K562 (cell line): ENCODE measurements around the gene CHPF2. TPM values are rescaled to one million over a fixed set of nuclear protein-coding genes. Genes with fewer than 3 reads are reported as not detected.

ENCODE experiments used
- ATAC-seq: fragments of 200-7000 bp; cut with Tn5 transposase; 3 replicates; pipeline ENCODE4 v1.9.1; 2020; ENCODE audit warnings: moderate library complexity
- BruUV-seq: library from RNA; stranded (reverse); fragments of 400-500 nt; replicated peaks from 2 replicates; lab custom pipeline; 2021; lab: Mats Ljungman, UMichigan
- CTCF ChIA-PET: fragments of 300-600 bp; formaldehyde crosslinking; extraction: SDS; loops from one replicate; lab custom pipeline; 2021; ENCODE audit warnings: low intra/inter-chr PET ratio; lab: Yijun Ruan, JAX
- POLR2A ChIA-PET: fragments of 300-600, 350-650 bp; sonication (Branson Sonifier 250); formaldehyde crosslinking; extraction: SDS; loops from one replicate; lab custom pipeline; 2021; ENCODE audit warnings: antibody characterized with exemption, inconsistent platforms; lab: Yijun Ruan, JAX
- DNase-seq, 4 experiments: peaks; one replicate each; pipeline versions ENCODE4 v3.0.0 to v3.0.0-alpha.2; 2011 to 2018; ENCODE audit warnings: low spot score in 3 of 4, mixed read lengths in 3 of 4; ENCODE audit errors: extremely low read depth in 1 of 4
- FAIRE-seq: peaks from 2 replicates; lab custom pipeline; 2011; peaks lifted over from hg19 to GRCh38; lab: Jason Lieb, UNC
- H2AFZ ChIP-seq: 2 replicates; pipeline ENCODE4 v1.6.0; 2011; ENCODE audit warnings: low read depth, low read length, control low read depth, inconsistent platforms
- H3K27ac ChIP-seq: fragments of 200-600 bp; 3 replicates; pipeline ENCODE4 v1.8.0; 2011; ENCODE audit warnings: low read depth, mild to moderate bottlenecking, control low read depth, inconsistent platforms, low read length, moderate library complexity, mixed read lengths; ENCODE audit errors: extremely low read depth
- H3K27me3 ChIP-seq, 2 experiments: fragments of 300-600 bp in 1 of 2; 2 replicates in 1 of 2; 3 replicates in 1 of 2; pipeline versions ENCODE4 v1.6.0 to v1.8.0; 2011; ENCODE audit warnings: inconsistent platforms in 2 of 2, low read length in 2 of 2, mild to moderate bottlenecking in 1 of 2, mixed read lengths in 1 of 2, moderate library complexity in 1 of 2; ENCODE audit not compliant: control insufficient read depth in 2 of 2, insufficient read depth in 2 of 2
- H3K36me3 ChIP-seq: fragments of 300-600 bp; 3 replicates; pipeline ENCODE4 v1.8.0; 2011; ENCODE audit warnings: mild to moderate bottlenecking, low read length, inconsistent platforms; ENCODE audit not compliant: control insufficient read depth, insufficient read depth
- H3K4me1 ChIP-seq, 2 experiments: fragments of 200-600 bp in 1 of 2; replicated peaks in 1 of 2; 2 replicates in 1 of 2; 3 replicates in 1 of 2; pipeline versions ENCODE4 v1.5.1 to v1.8.0; 2011; ENCODE audit warnings: inconsistent platforms in 2 of 2, low read length in 2 of 2, mild to moderate bottlenecking in 1 of 2, mixed read lengths in 1 of 2, moderate library complexity in 1 of 2; ENCODE audit not compliant: control insufficient read depth in 2 of 2, insufficient read depth in 2 of 2
- H3K4me2 ChIP-seq: 2 replicates; pipeline ENCODE4 v1.6.1; 2011; ENCODE audit warnings: low read length, control low read depth, inconsistent platforms, mixed read lengths; ENCODE audit not compliant: insufficient read depth
- H3K4me3 ChIP-seq: fragments of 200-600 bp; sonication (generic), shearing (Covaris generic); 2 replicates; pipeline ENCODE4 v1.5.1; 2016; ENCODE audit warnings: control low read depth, inconsistent platforms
- H3K79me2 ChIP-seq: fragments of 200-600 bp; 3 replicates; pipeline ENCODE4 v1.8.0; 2011; ENCODE audit warnings: low read length, inconsistent platforms; ENCODE audit not compliant: control insufficient read depth, insufficient read depth
- H3K9ac ChIP-seq, 2 experiments: 2 replicates each; pipeline versions ENCODE4 v1.6.0 to v1.6.1; 2011; ENCODE audit warnings: low read depth in 2 of 2, low read length in 2 of 2, control low read depth in 1 of 2, inconsistent platforms in 1 of 2, mild to moderate bottlenecking in 1 of 2, mixed read lengths in 1 of 2; ENCODE audit not compliant: insufficient read depth in 1 of 2
- H3K9me1 ChIP-seq: one replicate; pipeline ENCODE4 v1.6.0; 2011; ENCODE audit warnings: inconsistent platforms, mild to moderate bottlenecking, low read length, moderate library complexity; ENCODE audit not compliant: control insufficient read depth, insufficient read depth
- H3K9me3 ChIP-seq: replicated peaks from 2 replicates; pipeline ENCODE4 v1.5.1; 2011; ENCODE audit warnings: low read depth, low read length, inconsistent platforms; ENCODE audit not compliant: control insufficient read depth, insufficient read depth
- H4K20me1 ChIP-seq: replicated peaks from 2 replicates; pipeline ENCODE4 v1.6.1; 2011; ENCODE audit warnings: low read length, inconsistent platforms, mixed read lengths; ENCODE audit not compliant: control insufficient read depth, insufficient read depth
- ATF1 ChIP-seq, 2 experiments: fragments of 450-650 bp in 1 of 2; IDR thresholded peaks; 2 replicates each; pipeline ENCODE4 v1.6.1; 2016; ENCODE audit warnings: missing compliant biosample characterization in 1 of 2, missing genetic modification characterization in 1 of 2
- KDM2B ChIP-seq: fragments of 250-450 bp; sonication (Bioruptor Pico); IDR thresholded peaks from 2 replicates; pipeline ENCODE4 v1.8.0; 2021; ENCODE audit warnings: mild to moderate bottlenecking, moderate library complexity
- RBBP5 ChIP-seq: fragments of 200-600 bp; sonication (generic); IDR thresholded peaks from 2 replicates; pipeline ENCODE4 v1.6.1; 2012; ENCODE audit warnings: borderline replicate concordance, mild to moderate bottlenecking, low read length, control low read depth, inconsistent platforms; ENCODE audit not compliant: insufficient read depth, poor library complexity, severe bottlenecking
- ZC3H11A ChIP-seq: IDR thresholded peaks from 2 replicates; pipeline ENCODE4 v1.6.1; 2012; ENCODE audit warnings: low read depth, low read length, improper control_type of control experiment
- ZFX ChIP-seq: sonication (generic); formaldehyde crosslinking; IDR thresholded peaks from 2 replicates; pipeline ENCODE4 v1.8.0; 2022; ENCODE audit warnings: mild to moderate bottlenecking, missing genetic modification reagents, moderate library complexity
- WGBS: fragments of 100-300 bp; shearing (Covaris generic); methylation state at CpG from one replicate; pipeline ENCODE4 v1.1.6; 2016; ENCODE audit warnings: low coverage, mixed read lengths; ENCODE audit not compliant: insufficient coverage; ENCODE audit errors: missing lambda C conversion rate; 5-methylcytosine and 5-hydroxymethylcytosine counted together
- in situ Hi-C: fragments of 300-500 bp; cut with MboI; formaldehyde crosslinking; loops from 4 replicates; pipeline ENCODE4 v1.15.0; 2018; ENCODE audit warnings: inconsistent platforms, mixed read lengths
- intact Hi-C: fragments of 100-400 bp; cut with micrococcal nuclease; formaldehyde crosslinking; loops from 2 replicates; pipeline ENCODE4 v1.14.2; 2022
- polyA plus RNA-seq, 8 experiments: library from polyadenylated mRNA; depleted of rRNA in 4 of 8; stranded (reverse) in 5 of 8; unstranded in 3 of 8; fragments of >200 nt; fragmentation: Nextera tagmentation in 2 of 8; fragmentation: Illumina TruSeq in 1 of 8; extraction: Ambion mirVana in 2 of 8; extraction: Trizol in 1 of 8; gene quantifications; 2 replicates each; pipeline versions ENCODE4 v1.2.1 to v1.2.3, GENCODE V29; 2011 to 2014; ENCODE audit warnings: inconsistent platforms in 1 of 8, missing spikeins in 1 of 8
- total RNA-seq, 7 experiments: library from RNA; depleted of rRNA in 6 of 7; stranded (reverse); fragments of >200 nt in 6 of 7; fragmentation: Illumina TruSeq in 2 of 7; extraction: Trizol in 2 of 7; gene quantifications; 2 replicates each; pipeline versions ENCODE4 v1.2.1 to v1.2.3, GENCODE V29; 2011 to 2021; ENCODE audit warnings: low replicate concordance in 1 of 7
- TF ChIP-seq, protein P1 (sequence below), 2 experiments: fragments of 450-650 bp in 1 of 2; IDR thresholded peaks; 2 replicates each; pipeline ENCODE4 v1.6.1; 2011 to 2017; ENCODE audit warnings: low read depth in 2 of 2, antibody characterized with exemption in 1 of 2, borderline replicate concordance in 1 of 2, low read length in 1 of 2, mild to moderate bottlenecking in 1 of 2, mixed read lengths in 1 of 2; ENCODE audit not compliant: control insufficient read depth in 1 of 2

Gene CHPF2
- total and polyA plus RNA-seq, 9 of the 15 experiments (the other 6 are each of a cell fraction or from before 2014, with no cell fraction given) = 0.08 to 32.8 (median 10.5) TPM

DNA sequence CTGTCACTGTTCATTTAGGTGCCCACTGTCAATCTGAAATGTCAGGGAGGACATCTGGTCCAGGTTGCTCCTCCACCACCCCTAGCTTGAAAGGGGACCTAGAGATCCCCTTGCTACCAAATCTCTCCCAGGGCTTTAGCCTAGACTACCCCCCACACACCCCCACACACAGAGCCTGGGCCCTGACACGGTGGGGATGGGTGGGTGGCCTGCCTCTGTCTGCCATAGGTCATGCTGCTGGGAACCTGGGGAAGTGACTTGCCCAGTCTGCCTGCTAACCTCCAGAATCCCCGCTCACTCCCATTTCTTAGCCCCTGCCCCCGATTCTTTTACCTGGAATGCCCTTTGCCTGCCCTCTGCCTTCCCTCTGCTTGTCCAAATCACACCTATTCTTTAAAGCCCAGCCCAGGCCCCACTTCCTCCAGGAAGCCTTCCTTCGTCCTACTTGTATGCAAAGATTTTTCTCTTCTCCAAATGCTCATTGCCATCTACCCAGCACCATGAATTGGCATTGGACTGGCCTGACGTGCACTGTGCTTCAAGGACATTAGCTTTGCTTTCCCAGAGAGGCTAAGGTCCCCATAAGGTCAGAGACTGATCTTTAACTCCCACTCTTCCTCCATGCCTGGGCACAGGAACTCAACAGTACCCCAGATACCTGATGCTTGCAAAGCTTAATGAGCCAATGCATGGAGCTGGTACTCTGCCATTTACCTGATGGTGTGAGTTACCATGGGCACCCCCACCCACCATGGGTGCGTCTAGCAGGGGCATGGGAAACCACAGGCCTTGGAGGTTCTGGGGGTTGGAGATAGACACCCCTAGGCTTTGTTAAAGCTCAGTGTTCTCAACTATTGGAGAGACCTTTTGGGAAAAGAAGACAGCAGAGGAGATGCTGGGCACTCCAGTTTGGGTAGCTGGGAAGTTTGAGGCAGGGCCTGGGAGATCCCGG is 18.2 kb downstream of the CHPF2 start:
- Histone ChIP-seq H3K9me3 (no peaks in the 10 kb centered on the region), H3K36me3 (no peaks in the 10 kb centered on the region), H2AFZ (no peak overlapping the region), H3K9ac (no peak overlapping the region; a peak in 1 of 4 replicates), H3K9me1 (no peaks in the 10 kb centered on the region), H3K27me3 (peaks cover 39 to 65% of the 10 kb centered on the region in 2 experiments), H3K4me3 (no peak overlapping the region), H4K20me1 (peaks cover 31% of the 10 kb centered on the region), H3K4me2 (no peak overlapping the region), H3K79me2 (no peaks in the 10 kb centered on the region), H3K27ac (no peak overlapping the region), H3K4me1 (peaks cover 21 to 68% of the 10 kb centered on the region in 2 experiments; a peak in 4 of 5 replicates)
- ATAC-seq (no peak), FAIRE-seq (peak; percentile 55), DNase-seq (no peak)
- in situ Hi-C loops (no loop called here), intact Hi-C loops (no loop called here)
- TF ChIP-seq ZC3H11A = no peak
- peak; percentile 25 for TF ChIP-seq RBBP5
- WGBS = 41% methylated on average over 7 of the region's 7 CpGs
- ChIA-PET CTCF (no interaction called here), POLR2A (interaction anchor here (1.4 to 2.3 kb wide), 3 partner anchors 11 to 23 kb away, joined by 3 to 8 read pairs (median 4); no protein-coding TSS in a partner anchor)
- no TSS peak for BruUV-seq

GRCh38 chr7:151251328-151251688 is 19.0 kb downstream of the CHPF2 start:
- Histone ChIP-seq H4K20me1 (peaks cover 33% of the 10 kb centered on the region), H3K36me3 (no peaks in the 10 kb centered on the region), H3K4me1 (peaks cover 21 to 60% of the 10 kb centered on the region in 2 experiments; a peak in 4 of 5 replicates), H3K4me2 (peak overlapping the region; percentile 22; the same call in 1 of the 2 replicates), H3K9me3 (no peaks in the 10 kb centered on the region), H3K27me3 (peaks cover 45 to 71% of the 10 kb centered on the region in 2 experiments), H3K4me3 (peak overlapping the region; percentile 21), H3K27ac (no peak overlapping the region), H3K9ac (peak overlapping the region in 1 of 2 experiments; percentile 75; a peak in 2 of 4 replicates), H3K79me2 (no peaks in the 10 kb centered on the region), H3K9me1 (no peaks in the 10 kb centered on the region), H2AFZ (peak overlapping the region; percentile 25)
- FAIRE-seq (no peak), ATAC-seq (no peak), DNase-seq (no peak)
- POLR2A ChIA-PET = interaction anchor here (0.6 to 2.3 kb wide), 5 partner anchors 9 to 224 kb away, joined by 3 to 14 read pairs (median 6); no protein-coding TSS in a partner anchor
- intact Hi-C loops = no loop called here
- WGBS = 24% methylated on average over 18 of the region's 19 CpGs
- CTCF ChIA-PET = no interaction called here
- TF ChIP-seq ATF1 (CRISPR knock-in tag; IDR thresholded peaks at IDR 0.05) (no peak), ATF1 (tag; IDR thresholded peaks at IDR 0.05) (peak; percentile 13; the same call in 1 of the 2 replicates), KDM2B (CRISPR knock-in tag) (peak; percentile 94; the same call in 1 of the 2 replicates), ZFX (0 out of 2 replicates have a peak, but pooled peaks have one; percentile 20)
- TF ChIP-seq, protein P1, sequence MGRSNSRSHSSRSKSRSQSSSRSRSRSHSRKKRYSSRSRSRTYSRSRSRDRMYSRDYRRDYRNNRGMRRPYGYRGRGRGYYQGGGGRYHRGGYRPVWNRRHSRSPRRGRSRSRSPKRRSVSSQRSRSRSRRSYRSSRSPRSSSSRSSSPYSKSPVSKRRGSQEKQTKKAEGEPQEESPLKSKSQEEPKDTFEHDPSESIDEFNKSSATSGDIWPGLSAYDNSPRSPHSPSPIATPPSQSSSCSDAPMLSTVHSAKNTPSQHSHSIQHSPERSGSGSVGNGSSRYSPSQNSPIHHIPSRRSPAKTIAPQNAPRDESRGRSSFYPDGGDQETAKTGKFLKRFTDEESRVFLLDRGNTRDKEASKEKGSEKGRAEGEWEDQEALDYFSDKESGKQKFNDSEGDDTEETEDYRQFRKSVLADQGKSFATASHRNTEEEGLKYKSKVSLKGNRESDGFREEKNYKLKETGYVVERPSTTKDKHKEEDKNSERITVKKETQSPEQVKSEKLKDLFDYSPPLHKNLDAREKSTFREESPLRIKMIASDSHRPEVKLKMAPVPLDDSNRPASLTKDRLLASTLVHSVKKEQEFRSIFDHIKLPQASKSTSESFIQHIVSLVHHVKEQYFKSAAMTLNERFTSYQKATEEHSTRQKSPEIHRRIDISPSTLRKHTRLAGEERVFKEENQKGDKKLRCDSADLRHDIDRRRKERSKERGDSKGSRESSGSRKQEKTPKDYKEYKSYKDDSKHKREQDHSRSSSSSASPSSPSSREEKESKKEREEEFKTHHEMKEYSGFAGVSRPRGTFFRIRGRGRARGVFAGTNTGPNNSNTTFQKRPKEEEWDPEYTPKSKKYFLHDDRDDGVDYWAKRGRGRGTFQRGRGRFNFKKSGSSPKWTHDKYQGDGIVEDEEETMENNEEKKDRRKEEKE (IDR thresholded peaks at IDR 0.05; ENCODE audit: borderline replicate concordance in 1 of 2, control insufficient read depth in 1 of 2, low read depth in 2 of 2, low read length in 1 of 2) = no peak
- in situ Hi-C loops = no loop called here
- no TSS peak for BruUV-seq
